Measurements from ENCODE around the gene GLIS1.

- no peak for TF ChIP-seq CTCF (IDR thresholded peaks at IDR 0.05)
- TF ChIP-seq POLR2A (IDR thresholded peaks at IDR 0.05): no peak
- no peak for TF ChIP-seq EP300 (IDR thresholded peaks at IDR 0.05)
Measured at GRCh38 chr1:53703174-53703573, 35.8 kb downstream of the GLIS1 start.
